GM12873 (cell line): ENCODE results near the gene LMBRD1.
A peak's percentile ranks its signal among the peaks of the same experiment; 100 is the strongest.

ENCODE experiments used
- CTCF ChIP-seq: IDR thresholded peaks from 2 replicates; pipeline ENCODE4 v1.5.1; 2012; ENCODE audit warnings: low read depth, mild to moderate bottlenecking, moderate library complexity, low read length, control low read depth; ENCODE audit not compliant: insufficient read depth; ENCODE audit errors: missing control alignments

LMBRD1 gene

GRCh38 chr6:69796642-69797390 is at the start of gene LMBRD1:
LMBRD1 (minus strand) TSS chr6:69797010; CDS start chr6:69796881, 129 bp downstream.
- TF ChIP-seq CTCF: peak; percentile 98

- no peak for TF ChIP-seq CTCF
These were observed 49.5 kb upstream of the LMBRD1 start for GRCh38 chr6:69846312-69846711.

- no peak for TF ChIP-seq CTCF
These were observed 46.4 kb upstream of the LMBRD1 start for GRCh38 chr6:69843189-69843588.

- TF ChIP-seq CTCF: no peak
These were observed 45.1 kb upstream of the LMBRD1 start for GRCh38 chr6:69841862-69842261.

- peak; percentile 79 for TF ChIP-seq CTCF
These were observed 38.8 kb upstream of the LMBRD1 start for GRCh38 chr6:69835414-69836179.

- no peak for TF ChIP-seq CTCF
These were observed 35.7 kb upstream of the LMBRD1 start for GRCh38 chr6:69832558-69832957.

GRCh38 chr6:69827276-69827893 is 30.6 kb upstream of the LMBRD1 start:
- no peak for TF ChIP-seq CTCF
